ENCODE data around the gene VWA3B.
A peak's percentile ranks its signal among the peaks of the same experiment; 100 is the strongest.

DNA sequence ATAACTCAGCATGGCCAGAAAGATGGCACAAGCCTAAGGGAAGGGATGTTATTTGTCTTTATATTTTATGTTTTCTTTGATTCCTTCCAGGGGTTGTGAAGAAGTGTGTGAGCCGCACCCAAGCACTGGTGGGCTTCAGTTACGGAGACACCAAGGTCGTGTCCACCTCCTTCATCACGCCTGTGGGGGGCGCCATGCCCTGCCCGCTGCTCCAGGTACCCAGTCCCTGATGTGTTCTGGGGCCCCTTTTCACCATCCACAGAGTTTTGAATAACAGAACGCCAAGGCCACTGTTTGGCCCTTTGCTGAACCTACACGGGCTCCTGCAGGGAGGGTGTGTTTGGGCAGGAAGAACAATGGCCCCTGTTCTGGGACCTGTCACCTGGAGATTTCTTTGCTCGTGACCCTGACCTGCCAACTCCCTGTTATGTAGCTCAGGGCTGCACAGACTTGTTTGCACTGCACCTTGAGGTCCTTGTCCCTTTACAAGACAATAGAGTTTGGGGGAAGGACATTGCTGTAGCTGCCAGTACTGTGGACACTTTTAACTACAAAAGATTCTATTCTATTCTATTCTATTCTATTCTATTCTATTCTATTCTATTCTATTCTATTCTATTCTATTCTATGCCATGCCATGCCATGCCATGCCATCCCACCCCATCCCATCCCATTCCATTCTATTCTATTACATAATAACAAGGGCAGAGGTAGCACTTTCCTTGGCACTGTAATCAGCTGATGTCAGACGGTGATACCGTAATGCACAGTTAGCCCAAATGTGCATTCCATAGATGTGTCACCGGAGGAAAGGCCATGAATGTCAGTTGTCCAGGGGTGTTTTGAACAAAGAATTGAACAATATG lies 211.1 kb downstream of the VWA3B start:
- TF ChIP-seq CTCF (conservative IDR thresholded peaks at IDR 0.05; ENCODE audit: low read length) (peak; percentile 37; the same call in 1 of the 2 replicates), EZH2phosphoT487 (IDR thresholded peaks at IDR 0.05; ENCODE audit: borderline replicate concordance) (no peak)
